ENCODE measurements around the gene MALT1.
"Not testable (repeated sequence)": the region's sequence is repeated elsewhere in the genome, so short reads cannot be mapped to it uniquely, and the experiment has no call there.

Gene MALT1

GRCh38 chr18:58640428-58640805 lies 30.8 kb upstream of the MALT1 start:
- no peak for TF ChIP-seq CTCF (conservative IDR thresholded peaks at IDR 0.05; ENCODE audit: low read depth, low read length)
- no peak for DNase-seq (ENCODE audit: low read depth)
- no peak overlapping the region for H3K4me3 ChIP-seq (ENCODE audit: low read depth, low read length)

GRCh38 chr18:58640891-58641610 lies 30.2 kb upstream of the MALT1 start:
- TF ChIP-seq CTCF (conservative IDR thresholded peaks at IDR 0.05; ENCODE audit: low read depth, low read length) = no peak
- DNase-seq (ENCODE audit: low read depth) = no peak
- H3K4me3 ChIP-seq (ENCODE audit: low read depth, low read length) = no peak overlapping the region

- not testable (repeated sequence) for DNase-seq (ENCODE audit: low read depth); H3K4me3 ChIP-seq (ENCODE audit: low read depth, low read length)
Observed at GRCh38 chr18:58643557-58643956, 27.7 kb upstream of the MALT1 start.

GRCh38 chr18:58645398-58645797 lies 25.9 kb upstream of the MALT1 start:
- no peak overlapping the region for H3K4me3 ChIP-seq (ENCODE audit: low read depth, low read length)
- no peak for TF ChIP-seq CTCF (conservative IDR thresholded peaks at IDR 0.05; ENCODE audit: low read depth, low read length)
- no peak for DNase-seq (ENCODE audit: low read depth)

- no peak overlapping the region for H3K4me3 ChIP-seq (ENCODE audit: low read depth, low read length)
- TF ChIP-seq CTCF (conservative IDR thresholded peaks at IDR 0.05; ENCODE audit: low read depth, low read length) = no peak
- DNase-seq (ENCODE audit: low read depth) = no peak
Observed at GRCh38 chr18:58646334-58646862, 24.9 kb upstream of the MALT1 start.

- DNase-seq (ENCODE audit: low read depth) = peak; percentile 43
- TF ChIP-seq CTCF (conservative IDR thresholded peaks at IDR 0.05; ENCODE audit: low read depth, low read length) = no peak
- no peak overlapping the region for H3K4me3 ChIP-seq (ENCODE audit: low read depth, low read length)
Observed at GRCh38 chr18:58649966-58650816, 21.1 kb upstream of the MALT1 start.

GRCh38 chr18:58650830-58651229 lies 20.4 kb upstream of the MALT1 start:
- not testable (repeated sequence) for H3K4me3 ChIP-seq (ENCODE audit: low read depth, low read length); DNase-seq (ENCODE audit: low read depth)

GRCh38 chr18:58653144-58653722 lies 18.0 kb upstream of the MALT1 start:
- not testable (repeated sequence) for H3K4me3 ChIP-seq (ENCODE audit: low read depth, low read length); DNase-seq (ENCODE audit: low read depth)
